ENCODE results near the gene HAO2. TPM values are rescaled to one million over a fixed set of nuclear protein-coding genes. Genes with fewer than 3 reads are reported as not detected.

HAO2 gene
- total RNA-seq, 1 donor from 2014 or later: not detected

DNA sequence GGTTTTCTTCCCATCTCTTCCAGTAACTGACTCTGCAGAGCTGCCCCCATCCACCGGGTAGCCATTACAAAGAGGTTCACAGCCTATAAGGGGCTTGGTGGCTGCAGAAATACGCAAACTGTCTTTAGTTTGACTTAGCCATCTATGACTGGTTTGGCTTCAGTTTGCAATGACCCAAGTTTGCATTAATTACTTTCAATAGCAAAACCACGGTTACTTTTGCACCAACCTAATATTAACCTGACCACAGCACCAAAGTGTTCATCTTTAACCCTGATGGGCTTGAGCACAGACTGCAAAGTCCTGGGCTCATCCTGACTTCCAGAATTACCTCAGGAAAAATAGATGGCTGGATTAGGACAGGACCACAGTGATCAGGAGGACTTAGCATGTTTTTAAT, 2.2 kb upstream of the HAO2 start:
- Histone ChIP-seq H3K4me3 (no peak overlapping the region), H3K27me3 (ENCODE audit: low read depth) (peaks cover 22% of the 10 kb centered on the region), H3K9me3 (replicated peaks) (no peaks in the 10 kb centered on the region), H3K27ac (replicated peaks) (no peak overlapping the region), H3K36me3 (no peaks in the 10 kb centered on the region), H3K4me1 (no peaks in the 10 kb centered on the region)
- TF ChIP-seq CTCF (IDR thresholded peaks at IDR 0.05; ENCODE audit: borderline replicate concordance): no peak
- DNase-seq: no peak
- intact Hi-C loops (cut with micrococcal nuclease): no loop called here

DNA sequence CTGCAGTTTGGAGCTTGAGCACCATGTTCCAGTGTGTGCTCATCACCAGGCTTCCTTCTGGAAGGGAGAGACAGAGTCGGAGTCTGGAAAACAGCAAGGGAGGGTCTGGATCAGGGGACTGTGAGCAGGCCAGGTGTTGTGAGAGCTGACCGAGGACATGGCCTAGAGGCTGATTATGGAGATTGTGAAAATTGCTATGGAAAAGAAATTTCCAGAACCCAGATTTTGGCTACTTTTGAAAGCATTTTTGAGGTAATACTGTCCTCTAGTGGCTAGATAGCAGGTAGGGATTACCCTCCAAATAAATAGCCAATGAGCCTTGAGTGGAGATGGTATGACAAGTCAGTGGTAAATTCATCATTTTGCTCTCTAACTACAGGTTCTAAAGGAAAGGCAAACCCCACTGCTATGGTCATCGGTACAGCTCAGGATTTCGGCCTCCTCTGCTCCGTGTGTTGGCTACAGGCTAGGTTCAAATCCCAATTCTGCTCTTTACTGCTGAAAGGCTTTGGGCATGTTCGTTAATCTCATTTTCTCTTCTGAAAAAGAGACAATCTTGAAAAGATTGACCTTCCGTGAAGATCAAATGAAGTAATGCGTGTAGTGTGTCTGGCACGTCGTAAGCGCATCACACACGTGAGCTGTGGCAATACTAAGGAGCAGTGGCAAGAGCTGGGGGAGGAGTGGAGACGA, 1.0 kb upstream of the HAO2 start:
- Histone ChIP-seq H3K9me3 (replicated peaks) (no peaks in the 10 kb centered on the region), H3K4me1 (no peaks in the 10 kb centered on the region), H3K4me3 (no peak overlapping the region), H3K27me3 (ENCODE audit: low read depth) (peaks cover 23% of the 10 kb centered on the region), H3K36me3 (no peaks in the 10 kb centered on the region), H3K27ac (replicated peaks) (no peak overlapping the region)
- intact Hi-C loops (cut with micrococcal nuclease): no loop called here
- TF ChIP-seq CTCF (IDR thresholded peaks at IDR 0.05; ENCODE audit: borderline replicate concordance): peak; percentile 83
- no peak for DNase-seq

DNA sequence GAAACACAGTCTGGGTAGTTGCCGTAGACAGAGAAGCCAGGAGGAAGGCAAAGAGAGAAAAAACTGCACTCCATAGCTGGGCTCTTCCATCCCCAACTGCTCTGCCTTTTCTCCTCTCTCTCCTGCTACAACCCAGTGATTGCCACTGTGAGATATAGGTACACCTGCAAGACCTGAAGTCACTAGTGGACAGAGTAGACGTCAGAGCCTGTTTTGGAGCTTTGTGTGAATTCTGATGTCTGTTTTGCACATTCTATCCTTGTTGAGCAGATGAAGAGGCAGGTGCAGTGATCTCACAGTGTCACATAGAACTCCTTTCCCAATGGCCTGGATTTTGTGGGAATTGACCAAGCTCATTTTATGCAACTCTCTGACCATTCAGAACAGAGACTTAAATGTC, 2.2 kb downstream of the HAO2 start:
- H3K4me3 ChIP-seq: no peak overlapping the region
- no peak overlapping the region for H3K27ac ChIP-seq (replicated peaks)
- H3K9me3 ChIP-seq (replicated peaks): no peaks in the 10 kb centered on the region
- H3K36me3 ChIP-seq: no peaks in the 10 kb centered on the region
- intact Hi-C loops (cut with micrococcal nuclease): no loop called here
- no peak for DNase-seq
- H3K27me3 ChIP-seq (ENCODE audit: low read depth): peaks cover 29% of the 10 kb centered on the region
- no peaks in the 10 kb centered on the region for H3K4me1 ChIP-seq
- TF ChIP-seq CTCF (IDR thresholded peaks at IDR 0.05; ENCODE audit: borderline replicate concordance): no peak

- Histone ChIP-seq H3K36me3 (no peaks in the 10 kb centered on the region), H3K27me3 (ENCODE audit: low read depth) (peaks cover 29% of the 10 kb centered on the region), H3K9me3 (replicated peaks) (peaks cover 2% of the 10 kb centered on the region), H3K4me3 (no peak overlapping the region), H3K27ac (replicated peaks) (no peak overlapping the region), H3K4me1 (no peaks in the 10 kb centered on the region)
- no peak for TF ChIP-seq CTCF (IDR thresholded peaks at IDR 0.05; ENCODE audit: borderline replicate concordance)
- DNase-seq: no peak
- intact Hi-C loops (cut with micrococcal nuclease): no loop called here
These were observed 3.2 kb downstream of the HAO2 start for GRCh38 chr1:119371815-119372214.

GRCh38 chr1:119372503-119373086, 4.0 kb downstream of the HAO2 start:
- no peaks in the 10 kb centered on the region for H3K36me3 ChIP-seq
- peaks cover 8% of the 10 kb centered on the region for H3K9me3 ChIP-seq (replicated peaks)
- peaks cover 29% of the 10 kb centered on the region for H3K27me3 ChIP-seq (ENCODE audit: low read depth)
- intact Hi-C loops (cut with micrococcal nuclease): no loop called here
- no peaks in the 10 kb centered on the region for H3K4me1 ChIP-seq
- H3K27ac ChIP-seq (replicated peaks): no peak overlapping the region
- H3K4me3 ChIP-seq: no peak overlapping the region
- TF ChIP-seq CTCF (IDR thresholded peaks at IDR 0.05; ENCODE audit: borderline replicate concordance): no peak
- DNase-seq: no peak
